CD8-positive, alpha-beta memory T cell (primary cell): Measurements from ENCODE around the gene CSE1L. TPM values are rescaled to one million over a fixed set of nuclear protein-coding genes. Genes with fewer than 3 reads are reported as not detected.
A peak's percentile ranks its signal among the peaks of the same experiment; 100 is the strongest.
"Not testable (repeated sequence)": the region's sequence is repeated elsewhere in the genome, so short reads cannot be mapped to it uniquely, and the experiment has no call there.

ENCODE experiments used
- CTCF ChIA-PET: fragments of 350-600 bp; sonication (Branson Sonifier 250); formaldehyde crosslinking; loops from one replicate; lab custom pipeline; 2021; ENCODE audit warnings: antibody characterized with exemption; lab: Charles Lee
- POLR2A ChIA-PET: fragments of 350-600 bp; sonication (Branson Sonifier 250); formaldehyde crosslinking; loops from one replicate; lab custom pipeline; 2021; ENCODE audit warnings: antibody characterized with exemption; lab: Charles Lee
- DNase-seq, 5 donors: peaks; one replicate each; pipeline versions ENCODE4 v3.0.0 to v3.0.0-alpha.2; 2020 to 2022; ENCODE audit warnings: mixed read lengths in 1 of 5
- H3K27ac ChIP-seq: one replicate; pipeline ENCODE4 v1.7.0; 2013; ENCODE audit warnings: low read depth, mild to moderate bottlenecking, low read length, moderate library complexity
- H3K27me3 ChIP-seq: 2 replicates; pipeline ENCODE4 v1.7.0; 2013; ENCODE audit warnings: low read length, mild to moderate bottlenecking; ENCODE audit not compliant: insufficient read depth, poor library complexity, severe bottlenecking
- H3K36me3 ChIP-seq: 2 replicates; pipeline ENCODE4 v1.7.0; 2013; ENCODE audit warnings: mild to moderate bottlenecking, low read length, moderate library complexity; ENCODE audit not compliant: insufficient read depth
- H3K4me1 ChIP-seq: 2 replicates; pipeline ENCODE4 v1.7.0; 2013; ENCODE audit warnings: mild to moderate bottlenecking, low read length, moderate library complexity; ENCODE audit not compliant: insufficient read depth
- H3K4me3 ChIP-seq: 2 replicates; pipeline ENCODE4 v1.7.0; 2013; ENCODE audit warnings: mild to moderate bottlenecking, low read length
- H3K9me3 ChIP-seq: 2 replicates; pipeline ENCODE4 v1.7.0; 2013; ENCODE audit warnings: mild to moderate bottlenecking, low read length
- H3K27ac Mint-ChIP-seq, 8 donors: one replicate each; pipeline ENCODE4 v1.8.0; 2020 to 2021; ENCODE audit warnings: mixed read lengths in 8 of 8, mild to moderate bottlenecking in 6 of 8, inconsistent platforms in 3 of 8, moderate library complexity in 3 of 8
- H3K27me3 Mint-ChIP-seq, 2 donors: one replicate each; pipeline ENCODE4 v1.8.0; 2020 to 2021; ENCODE audit warnings: mixed read lengths in 2 of 2, mild to moderate bottlenecking in 1 of 2, moderate library complexity in 1 of 2
- H3K36me3 Mint-ChIP-seq, 3 donors: one replicate each; pipeline ENCODE4 v1.8.0; 2020 to 2021; ENCODE audit warnings: mixed read lengths in 3 of 3, inconsistent platforms in 1 of 3, mild to moderate bottlenecking in 1 of 3
- H3K4me1 Mint-ChIP-seq, 3 donors: one replicate each; pipeline ENCODE4 v1.8.0; 2020 to 2021; ENCODE audit warnings: mixed read lengths in 3 of 3, inconsistent platforms in 1 of 3, mild to moderate bottlenecking in 1 of 3
- H3K4me3 Mint-ChIP-seq, 7 donors: one replicate each; pipeline ENCODE4 v1.8.0; 2020 to 2021; ENCODE audit warnings: mixed read lengths in 7 of 7, mild to moderate bottlenecking in 6 of 7, moderate library complexity in 4 of 7, inconsistent platforms in 2 of 7
- H3K9me3 Mint-ChIP-seq, 5 donors: one replicate each; pipeline ENCODE4 v1.8.0; 2020 to 2022; ENCODE audit warnings: mixed read lengths in 5 of 5, mild to moderate bottlenecking in 3 of 5, moderate library complexity in 2 of 5, inconsistent platforms in 1 of 5
- polyA plus RNA-seq: library from polyadenylated mRNA; unstranded; fragments of 300-500 nt; fragmentation: Illumina TruSeq; gene quantifications from one replicate; pipeline ENCODE4 v1.2.3, GENCODE V29; 2021
- total RNA-seq, 2 experiments: library from RNA; stranded (reverse); gene quantifications; one replicate each; pipeline ENCODE4 v1.2.3, GENCODE V29; 2021

Gene CSE1L
- total and polyA plus RNA-seq, 3 experiments from 2014 or later = 27.6 to 161 (median 158) TPM

GRCh38 chr20:49115564-49115963 is 69.5 kb downstream of the CSE1L start:
- Histone ChIP-seq H3K36me3 (peaks cover 63% of the 10 kb centered on the region), H3K4me1 (no peaks in the 10 kb centered on the region), H3K9me3 (no peaks in the 10 kb centered on the region), H3K27me3 (no peaks in the 10 kb centered on the region), H3K4me3 (no peak overlapping the region), H3K27ac (no peak overlapping the region)
- peaks cover 16 to 82% (median 36%) of the 10 kb centered on the region in 3 donors for H3K36me3 Mint-ChIP-seq
- H3K27ac Mint-ChIP-seq = peak overlapping the region in 1 of 8 donors; percentile 53
- DNase-seq = no peak
- POLR2A ChIA-PET = no interaction called here
- peaks cover 0 to 2% (median 0%) of the 10 kb centered on the region in 3 donors for H3K4me1 Mint-ChIP-seq
- H3K27me3 Mint-ChIP-seq = no peaks in the 10 kb centered on the region
- H3K4me3 Mint-ChIP-seq = no peak overlapping the region
- H3K9me3 Mint-ChIP-seq = no peaks in the 10 kb centered on the region
- CTCF ChIA-PET = no interaction called here

DNA sequence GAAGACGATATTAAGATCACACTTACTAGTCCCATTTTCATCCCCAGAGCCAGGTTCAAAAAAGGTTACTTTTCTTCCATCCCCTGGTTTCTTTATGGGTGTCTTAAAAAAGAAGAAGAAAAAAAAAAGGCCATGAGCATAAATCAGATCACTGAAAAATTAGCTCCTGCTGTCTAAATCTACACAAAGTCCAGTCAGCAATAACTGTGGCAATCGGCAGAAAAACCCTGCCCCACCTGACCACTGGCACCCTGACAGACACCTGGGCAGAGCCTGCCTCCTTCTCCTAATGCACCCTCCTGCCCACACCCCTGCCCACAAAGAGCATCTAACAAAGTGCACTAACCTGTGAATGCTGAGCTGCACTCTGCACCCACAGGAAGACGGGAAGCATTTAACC is 72.2 kb downstream of the CSE1L start:
- H3K36me3 ChIP-seq = peaks cover 67% of the 10 kb centered on the region
- H3K4me1 Mint-ChIP-seq = peaks cover 0 to 1% (median 0%) of the 10 kb centered on the region in 3 donors
- no peaks in the 10 kb centered on the region for H3K9me3 ChIP-seq
- H3K9me3 Mint-ChIP-seq = no peaks in the 10 kb centered on the region
- ChIA-PET CTCF (interaction anchor here (1.2 kb wide), 1 partner anchor 99 kb away, joined by 3 read pairs; no protein-coding TSS in a partner anchor), POLR2A (no interaction called here)
- peak overlapping the region in 5 of 8 donors; percentile 5 to 84 (median 55) for H3K27ac Mint-ChIP-seq
- H3K4me1 ChIP-seq = no peaks in the 10 kb centered on the region
- no peak for DNase-seq
- H3K27me3 Mint-ChIP-seq = no peaks in the 10 kb centered on the region
- H3K4me3 Mint-ChIP-seq = no peak overlapping the region
- no peaks in the 10 kb centered on the region for H3K27me3 ChIP-seq
- peaks cover 14 to 86% (median 31%) of the 10 kb centered on the region in 3 donors for H3K36me3 Mint-ChIP-seq
- no peak overlapping the region for H3K4me3 ChIP-seq
- H3K27ac ChIP-seq = no peak overlapping the region

- ChIA-PET CTCF (interaction anchor here (2.6 kb wide), 1 partner anchor 97 kb away, joined by 11 read pairs; no protein-coding TSS in a partner anchor), POLR2A (no interaction called here)
- no peak overlapping the region for H3K4me3 ChIP-seq
- Mint-ChIP-seq H3K27me3 (no peaks in the 10 kb centered on the region), H3K27ac (peak overlapping the region in 3 of 8 donors; percentile 46 to 71 (median 61)), H3K9me3 (no peaks in the 10 kb centered on the region), H3K36me3 (peaks cover 23 to 84% (median 30%) of the 10 kb centered on the region in 3 donors), H3K4me3 (no peak overlapping the region), H3K4me1 (peaks cover 0 to 1% (median 0%) of the 10 kb centered on the region in 3 donors)
- no peaks in the 10 kb centered on the region for H3K27me3 ChIP-seq
- no peak overlapping the region for H3K27ac ChIP-seq
- no peaks in the 10 kb centered on the region for H3K9me3 ChIP-seq
- H3K4me1 ChIP-seq = no peaks in the 10 kb centered on the region
- peaks cover 72% of the 10 kb centered on the region for H3K36me3 ChIP-seq
- no peak for DNase-seq
Observed at GRCh38 chr20:49119988-49120387, 73.9 kb downstream of the CSE1L start.

DNA sequence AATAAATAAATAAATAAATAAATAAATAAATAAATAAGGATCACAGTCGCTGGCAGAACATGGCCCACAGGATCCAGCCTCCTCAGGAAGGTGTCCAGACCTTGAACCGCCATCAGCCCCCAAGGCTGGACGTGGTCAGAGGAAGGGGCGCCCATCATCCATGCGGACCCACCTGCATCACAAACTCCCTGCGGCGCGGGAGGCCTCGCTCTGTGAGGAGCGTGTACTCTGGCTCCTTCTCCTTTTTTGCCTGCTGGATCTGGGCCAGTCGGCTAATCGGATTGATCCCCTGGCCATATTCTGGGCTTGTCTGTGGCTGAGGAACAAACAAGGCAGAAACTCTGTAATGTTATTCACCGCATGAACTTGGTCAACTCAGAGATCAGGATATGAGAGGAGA is 76.8 kb downstream of the CSE1L start:
- peaks cover 48% of the 10 kb centered on the region for H3K36me3 ChIP-seq
- H3K27ac Mint-ChIP-seq = no peak overlapping the region
- no peaks in the 10 kb centered on the region for H3K27me3 Mint-ChIP-seq
- no peak overlapping the region for H3K4me3 ChIP-seq
- peaks cover 3 to 10% (median 5%) of the 10 kb centered on the region in 3 donors for H3K4me1 Mint-ChIP-seq
- H3K4me1 ChIP-seq = no peaks in the 10 kb centered on the region
- no peaks in the 10 kb centered on the region for H3K27me3 ChIP-seq
- POLR2A ChIA-PET = no interaction called here
- no peak overlapping the region for H3K27ac ChIP-seq
- CTCF ChIA-PET = interaction anchor here (1.5 kb wide), 1 partner anchor 10 kb away, joined by 5 read pairs; no protein-coding TSS in a partner anchor
- no peak for DNase-seq
- H3K9me3 Mint-ChIP-seq = no peaks in the 10 kb centered on the region
- H3K9me3 ChIP-seq = no peaks in the 10 kb centered on the region
- H3K36me3 Mint-ChIP-seq = peaks cover 20 to 75% (median 24%) of the 10 kb centered on the region in 3 donors
- no peak overlapping the region for H3K4me3 Mint-ChIP-seq

- peak overlapping the region in 1 of 8 donors; percentile 42 for H3K27ac Mint-ChIP-seq
- H3K4me1 ChIP-seq = no peaks in the 10 kb centered on the region
- H3K4me3 ChIP-seq = no peak overlapping the region
- DNase-seq = no peak
- peaks cover 42% of the 10 kb centered on the region for H3K36me3 ChIP-seq
- POLR2A ChIA-PET = interaction anchor here (0.6 kb wide), 1 partner anchor 92 kb away, joined by 5 read pairs; no protein-coding TSS in a partner anchor
- no peak overlapping the region for H3K27ac ChIP-seq
- CTCF ChIA-PET = no interaction called here
- H3K4me3 Mint-ChIP-seq = no peak overlapping the region
- peaks cover 14 to 73% (median 17%) of the 10 kb centered on the region in 3 donors for H3K36me3 Mint-ChIP-seq
- H3K9me3 Mint-ChIP-seq = no peaks in the 10 kb centered on the region
- H3K4me1 Mint-ChIP-seq = peaks cover 3 to 10% (median 7%) of the 10 kb centered on the region in 3 donors
- H3K27me3 Mint-ChIP-seq = no peaks in the 10 kb centered on the region
- H3K9me3 ChIP-seq = no peaks in the 10 kb centered on the region
- H3K27me3 ChIP-seq = no peaks in the 10 kb centered on the region
Observed at GRCh38 chr20:49123982-49124381, 77.9 kb downstream of the CSE1L start.

- no peaks in the 10 kb centered on the region for H3K27me3 Mint-ChIP-seq
- H3K4me1 Mint-ChIP-seq = peaks cover 10 to 26% (median 13%) of the 10 kb centered on the region in 3 donors
- H3K36me3 Mint-ChIP-seq = peaks cover 0 to 76% (median 16%) of the 10 kb centered on the region in 3 donors
- H3K4me3 Mint-ChIP-seq = no peak overlapping the region
- H3K4me1 ChIP-seq = no peaks in the 10 kb centered on the region
- peak overlapping the region in 7 of 8 donors; percentile 4 to 52 (median 31) for H3K27ac Mint-ChIP-seq
- no peaks in the 10 kb centered on the region for H3K27me3 ChIP-seq
- no peaks in the 10 kb centered on the region for H3K9me3 ChIP-seq
- H3K27ac ChIP-seq = no peak overlapping the region
- DNase-seq = peak in 2 of 5 donors; percentile 40 to 54
- H3K36me3 ChIP-seq = peaks cover 17% of the 10 kb centered on the region
- no peak overlapping the region for H3K4me3 ChIP-seq
- CTCF ChIA-PET = interaction anchor here (0.6 to 6.3 kb wide), 26 partner anchors 8 to 159 kb away, joined by 3 to 98 read pairs (median 3); partner anchors contain the start of genes DDX27 and STAU1
- H3K9me3 Mint-ChIP-seq = no peaks in the 10 kb centered on the region
- POLR2A ChIA-PET = interaction anchor here (0.6 to 0.9 kb wide), 2 partner anchors 84 to 86 kb away, joined by 4 to 5 read pairs; partner anchors contain the start of gene DDX27
Observed at GRCh38 chr20:49132995-49133478, 86.9 kb downstream of the CSE1L start.

DNA sequence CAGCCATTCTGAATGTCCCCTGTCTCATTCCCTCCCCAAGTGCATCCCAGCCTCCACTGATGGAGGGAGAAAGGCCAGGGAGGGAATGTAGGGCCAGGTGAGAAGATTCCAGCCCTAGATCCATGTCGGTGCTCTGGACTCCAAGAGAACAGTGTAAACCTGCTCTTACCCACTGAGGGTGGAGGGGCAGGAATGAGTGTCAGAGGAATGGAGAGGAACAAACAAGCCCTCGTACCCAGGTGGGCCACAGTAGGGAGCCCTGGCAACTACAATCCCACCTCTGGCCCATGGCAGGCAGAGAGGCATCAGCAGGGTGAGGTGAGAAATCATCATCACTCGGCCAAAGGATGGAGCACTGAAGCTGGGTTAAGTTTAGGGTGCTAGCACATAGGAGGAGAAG is 87.5 kb downstream of the CSE1L start:
- H3K4me1 Mint-ChIP-seq = peaks cover 11 to 31% (median 13%) of the 10 kb centered on the region in 3 donors
- no peaks in the 10 kb centered on the region for H3K27me3 Mint-ChIP-seq
- H3K27me3 ChIP-seq = no peaks in the 10 kb centered on the region
- no peak overlapping the region for H3K27ac ChIP-seq
- H3K36me3 Mint-ChIP-seq = peaks cover 0 to 74% (median 16%) of the 10 kb centered on the region in 3 donors
- POLR2A ChIA-PET = no interaction called here
- no peaks in the 10 kb centered on the region for H3K9me3 Mint-ChIP-seq
- H3K4me3 ChIP-seq = no peak overlapping the region
- no peaks in the 10 kb centered on the region for H3K4me1 ChIP-seq
- no peaks in the 10 kb centered on the region for H3K9me3 ChIP-seq
- DNase-seq = no peak
- CTCF ChIA-PET = interaction anchor here (0.7 to 6.3 kb wide), 7 partner anchors 10 to 95 kb away, joined by 3 to 98 read pairs (median 4); partner anchors contain the start of genes DDX27 and STAU1
- H3K36me3 ChIP-seq = peaks cover 13% of the 10 kb centered on the region
- peak overlapping the region in 3 of 8 donors; percentile 32 to 73 (median 36) for H3K27ac Mint-ChIP-seq
- H3K4me3 Mint-ChIP-seq = no peak overlapping the region

- H3K27me3 ChIP-seq, H3K4me3 ChIP-seq, H3K4me1 ChIP-seq, H3K27ac ChIP-seq, H3K27me3 Mint-ChIP-seq, H3K9me3 ChIP-seq, H3K4me3 Mint-ChIP-seq, DNase-seq, H3K9me3 Mint-ChIP-seq: not testable (repeated sequence)
- H3K4me1 Mint-ChIP-seq = peaks cover 9 to 35% (median 18%) of the 10 kb centered on the region in 3 donors
- H3K36me3 Mint-ChIP-seq = peaks cover 0 to 76% (median 16%) of the 10 kb centered on the region in 3 donors
- H3K27ac Mint-ChIP-seq = peak overlapping the region in 3 of 8 donors; percentile 19 to 90 (median 25)
- ChIA-PET POLR2A (interaction anchor here (0.7 kb wide), 1 partner anchor 82 kb away, joined by 6 read pairs; no protein-coding TSS in a partner anchor), CTCF (interaction anchor here (6.3 kb wide), 1 partner anchor 82 kb away, joined by 98 read pairs; the partner anchor contains the start of gene DDX27)
- peaks cover 13% of the 10 kb centered on the region for H3K36me3 ChIP-seq
Observed at GRCh38 chr20:49134797-49135196, 88.7 kb downstream of the CSE1L start.
